H1 (cell line): ENCODE data around the gene BSG. TPM values are rescaled to one million over a fixed set of nuclear protein-coding genes. Genes with fewer than 3 reads are reported as not detected.
A peak's percentile ranks its signal among the peaks of the same experiment; 100 is the strongest.

Experiments used
- CTCF ChIA-PET: fragments of 300-600 bp; sonication (Branson Sonifier 250); formaldehyde crosslinking; loops from one replicate; lab custom pipeline; 2021; ENCODE audit not compliant: partially characterized antibody; lab: Charles Lee
- POLR2A ChIA-PET: fragments of 300-600 bp; sonication (Branson Sonifier 250); formaldehyde crosslinking; loops from one replicate; lab custom pipeline; 2021; ENCODE audit warnings: inconsistent platforms; ENCODE audit not compliant: partially characterized antibody; lab: Charles Lee
- DNase-seq, 2 experiments: peaks; one replicate each; pipeline versions ENCODE4 v3.0.0 to v3.0.0-alpha.2; 2010 to 2022; ENCODE audit warnings: low spot score in 2 of 2, low read depth in 1 of 2, mixed read lengths in 1 of 2
- FAIRE-seq: peaks from 2 replicates; lab custom pipeline; 2011; peaks lifted over from hg19 to GRCh38; lab: Jason Lieb, UNC
- H2AFZ ChIP-seq: 2 replicates; pipeline ENCODE4 v1.8.1; 2012; ENCODE audit warnings: low read length, inconsistent platforms
- H2AK5ac ChIP-seq: 2 replicates; pipeline ENCODE4 v1.6.1; 2013; ENCODE audit warnings: low read depth, low read length
- H2BK120ac ChIP-seq: replicated peaks from 2 replicates; pipeline ENCODE3; 2013; ENCODE audit warnings: low read depth, low read length, inconsistent platforms
- H2BK12ac ChIP-seq: 2 replicates; pipeline ENCODE4 v1.6.1; 2013; ENCODE audit warnings: low read depth, low read length
- H2BK15ac ChIP-seq: 2 replicates; pipeline ENCODE4 v1.6.1; 2013; ENCODE audit warnings: low read length
- H2BK20ac ChIP-seq: 2 replicates; pipeline ENCODE4 v1.6.1; 2013; ENCODE audit warnings: low read length
- H2BK5ac ChIP-seq: 2 replicates; pipeline ENCODE4 v1.6.1; 2013; ENCODE audit warnings: low read depth, low read length
- H3K14ac ChIP-seq: 2 replicates; pipeline ENCODE4 v1.6.1; 2013; ENCODE audit warnings: inconsistent platforms; ENCODE audit not compliant: insufficient read length
- H3K18ac ChIP-seq: 2 replicates; pipeline ENCODE4 v1.6.1; 2013; ENCODE audit warnings: low read length; ENCODE audit errors: extremely low read depth
- H3K23ac ChIP-seq: 2 replicates; pipeline ENCODE4 v1.6.1; 2013; ENCODE audit warnings: inconsistent platforms; ENCODE audit not compliant: insufficient read length
- H3K23me2 ChIP-seq: 2 replicates; pipeline ENCODE4 v1.6.1; 2013; ENCODE audit warnings: low read depth, low read length
- H3K27ac ChIP-seq: 2 replicates; pipeline ENCODE4 v1.6.1; 2011; ENCODE audit warnings: low read depth, low read length, inconsistent platforms
- H3K27me3 ChIP-seq, 4 experiments: replicated peaks in 1 of 4; 1 replicate in 1 of 4; 2 replicates in 3 of 4; pipeline versions ENCODE4 v1.6.1 to v1.8.1; 2011 to 2013; ENCODE audit warnings: low read length in 3 of 4, mild to moderate bottlenecking in 3 of 4, inconsistent platforms in 2 of 4, mixed read lengths in 2 of 4, moderate library complexity in 1 of 4; ENCODE audit not compliant: control insufficient read depth in 3 of 4, insufficient read depth in 3 of 4; ENCODE audit errors: extremely low read depth in 1 of 4
- H3K36me3 ChIP-seq, 4 experiments: 2 replicates each; pipeline versions ENCODE4 v1.6.1 to v1.8.1; 2011 to 2013; ENCODE audit warnings: mild to moderate bottlenecking in 4 of 4, low read length in 3 of 4, moderate library complexity in 2 of 4, control low read depth in 1 of 4, inconsistent platforms in 1 of 4; ENCODE audit not compliant: insufficient read depth in 4 of 4, control insufficient read depth in 2 of 4
- H3K4ac ChIP-seq: replicated peaks from 2 replicates; pipeline ENCODE3; 2013; ENCODE audit warnings: low read length, low read depth, mixed read lengths, inconsistent platforms; ENCODE audit not compliant: insufficient read length
- H3K4me1 ChIP-seq, 4 experiments: replicated peaks in 1 of 4; 1 replicate in 1 of 4; 2 replicates in 3 of 4; pipeline versions ENCODE4 v1.6.1 to v1.8.1; 2011 to 2013; ENCODE audit warnings: low read length in 3 of 4, inconsistent platforms in 2 of 4, mixed read lengths in 1 of 4; ENCODE audit not compliant: insufficient read depth in 4 of 4, control insufficient read depth in 3 of 4
- H3K4me2 ChIP-seq, 2 experiments: 2 replicates each; pipeline versions ENCODE4 v1.6.1 to v1.8.1; 2011 to 2013; ENCODE audit warnings: low read depth in 2 of 2, low read length in 2 of 2, control low read depth in 1 of 2, inconsistent platforms in 1 of 2, mild to moderate bottlenecking in 1 of 2; ENCODE audit not compliant: insufficient read depth in 1 of 2
- H3K4me3 ChIP-seq, 4 experiments: fragments of 200-600, 300-600 bp in 1 of 4; sonication (generic), shearing (Covaris generic), sonication (Bioruptor Twin) in 1 of 4; 2 replicates each; pipeline versions ENCODE4 v1.5.1 to v1.8.1; 2011 to 2016; ENCODE audit warnings: low read length in 4 of 4, low read depth in 3 of 4, control low read depth in 2 of 4, inconsistent platforms in 2 of 4, mild to moderate bottlenecking in 2 of 4, mixed read lengths in 1 of 4, moderate library complexity in 1 of 4; ENCODE audit not compliant: insufficient read depth in 2 of 4; ENCODE audit errors: extremely low read depth in 1 of 4
- H3K56ac ChIP-seq: replicated peaks from 2 replicates; pipeline ENCODE3; 2013; ENCODE audit warnings: low read depth, mild to moderate bottlenecking, mixed read lengths, low read length, inconsistent platforms; ENCODE audit not compliant: insufficient read length
- H3K79me1 ChIP-seq: 2 replicates; pipeline ENCODE4 v1.6.1; 2013; ENCODE audit warnings: low read depth, low read length, control low read depth
- H3K79me2 ChIP-seq, 2 experiments: 2 replicates each; pipeline versions ENCODE4 v1.6.1 to v1.8.1; 2012 to 2013; ENCODE audit warnings: low read length in 2 of 2, mild to moderate bottlenecking in 2 of 2, inconsistent platforms in 1 of 2; ENCODE audit not compliant: insufficient read depth in 2 of 2, control insufficient read depth in 1 of 2
- H3K9ac ChIP-seq, 4 experiments: replicated peaks in 1 of 4; 1 replicate in 1 of 4; 2 replicates in 3 of 4; pipeline versions ENCODE4 v1.6.1 to v1.8.1; 2011 to 2013; ENCODE audit warnings: low read depth in 3 of 4, low read length in 3 of 4, control low read depth in 2 of 4, mild to moderate bottlenecking in 2 of 4, moderate library complexity in 2 of 4, inconsistent platforms in 1 of 4; ENCODE audit errors: extremely low read depth in 1 of 4
- H3K9me3 ChIP-seq, 2 experiments: 2 replicates each; pipeline versions ENCODE4 v1.6.1 to v1.8.1; 2012 to 2013; ENCODE audit warnings: mild to moderate bottlenecking in 2 of 2, moderate library complexity in 2 of 2, control low read depth in 1 of 2, inconsistent platforms in 1 of 2, low read depth in 1 of 2, low read length in 1 of 2, mixed read lengths in 1 of 2; ENCODE audit not compliant: insufficient read depth in 2 of 2
- H4K20me1 ChIP-seq, 2 experiments: replicated peaks in 1 of 2; 2 replicates each; pipeline versions ENCODE3 to v1.8.1; 2011 to 2013; ENCODE audit warnings: inconsistent platforms in 2 of 2, low read length in 2 of 2, mild to moderate bottlenecking in 1 of 2; ENCODE audit not compliant: insufficient read depth in 2 of 2, control insufficient read depth in 1 of 2
- H4K5ac ChIP-seq: 2 replicates; pipeline ENCODE4 v1.6.1; 2013; ENCODE audit warnings: low read length, low read depth, mixed read lengths, inconsistent platforms; ENCODE audit not compliant: insufficient read length
- H4K8ac ChIP-seq: 2 replicates; pipeline ENCODE4 v1.8.0; 2013; ENCODE audit warnings: mild to moderate bottlenecking, moderate library complexity, low read length, inconsistent platforms; ENCODE audit not compliant: insufficient read depth; ENCODE audit errors: extremely low read depth
- H4K91ac ChIP-seq: replicated peaks from 2 replicates; pipeline ENCODE3; 2013; ENCODE audit warnings: low read length, mixed read lengths, inconsistent platforms; ENCODE audit not compliant: insufficient read length
- ATF3 ChIP-seq: IDR thresholded peaks from 2 replicates; pipeline ENCODE4 v1.6.1; 2011; ENCODE audit warnings: low read depth, mild to moderate bottlenecking, low read length; ENCODE audit not compliant: insufficient read depth
- CBX8 ChIP-seq: fragments of 300-800, 300-1000 bp; sonication (generic); IDR thresholded peaks from 2 replicates; pipeline ENCODE4 v1.7.1; 2016; ENCODE audit warnings: low read depth, low read length, borderline replicate concordance
- GTF2F1 ChIP-seq: IDR thresholded peaks from 2 replicates; pipeline ENCODE4 v1.6.1; 2012; ENCODE audit warnings: low read depth, low read length, improper control_type of control experiment, borderline replicate concordance
- KDM4A ChIP-seq: IDR thresholded peaks from one replicate; pipeline ENCODE4 v1.7.1; 2012; ENCODE audit warnings: low read depth, mild to moderate bottlenecking, moderate library complexity, low read length, inconsistent platforms; ENCODE audit not compliant: severe bottlenecking
- PHF8 ChIP-seq: fragments of 200-600 bp; sonication (generic); conservative IDR thresholded peaks from 2 replicates; pipeline ENCODE4 v1.7.1; 2012; ENCODE audit warnings: low read depth, mild to moderate bottlenecking, inconsistent platforms, low read length, moderate library complexity
- POLR2A ChIP-seq, 2 experiments: IDR thresholded peaks; 1 replicate in 1 of 2; 2 replicates in 1 of 2; pipeline ENCODE4 v1.6.1; 2011; ENCODE audit warnings: low read depth in 2 of 2, low read length in 2 of 2, mild to moderate bottlenecking in 2 of 2; ENCODE audit errors: control extremely low read depth in 1 of 2
- SP1 ChIP-seq: IDR thresholded peaks from 2 replicates; pipeline ENCODE4 v1.6.1; 2011; ENCODE audit warnings: low read depth, low read length
- WGBS, 2 experiments: shearing (Covaris generic) in 1 of 2; methylation state at CpG; one replicate each; pipeline versions ENCODE4 v1.1.6 to v1.1.7; 2013 to 2015; ENCODE audit warnings: low lambda C conversion rate in 2 of 2, mixed read lengths in 2 of 2, inconsistent platforms in 1 of 2, low coverage in 1 of 2, missing lambda C conversion rate in 1 of 2; ENCODE audit not compliant: insufficient replicate concordance in 2 of 2, insufficient coverage in 1 of 2, insufficient read length in 1 of 2; ENCODE audit errors: extremely low coverage in 1 of 2, missing lambda C conversion rate in 1 of 2; 5-methylcytosine and 5-hydroxymethylcytosine counted together
- polyA plus RNA-seq, 7 experiments: library from polyadenylated mRNA; depleted of rRNA in 3 of 7; stranded (reverse) in 5 of 7; unstranded in 2 of 7; fragments of >200 nt in 5 of 7; fragments of 200-250 nt in 2 of 7; gene quantifications; 1 replicate in 5 of 7; 2 replicates in 1 of 7; 4 replicates in 1 of 7; pipeline versions ENCODE4 v1.2.1 to v1.2.3, GENCODE V29; 2011 to 2013; ENCODE audit warnings: missing spikeins in 2 of 7, mixed read lengths in 2 of 7
- total RNA-seq: library from RNA; stranded (reverse); fragmentation: NEBNext Ultra II Directional; extraction: Animal tissue kit (Norgen Biotek cat#: 25700); gene quantifications from 2 replicates; pipeline ENCODE4 v1.2.1, GENCODE V29; 2021

The BSG gene
- total and polyA plus RNA-seq, 2 of the 8 experiments (the other 6 are each of a cell fraction or from before 2014, with no cell fraction given), result 726 to 1,055 TPM

- peaks cover 0 to 5% of the 10 kb centered on the region in 2 experiments; a peak in 1 of 4 replicates for H3K9me3 ChIP-seq
- peak overlapping the region; percentile 88 for H4K8ac ChIP-seq
- H2AFZ ChIP-seq, result peak overlapping the region; percentile 10; the same call in 1 of the 2 replicates
- H3K4me1 ChIP-seq, result peaks cover 0 to 18% (median 11%) of the 10 kb centered on the region in 4 experiments; a peak in 5 of 7 replicates
- H3K18ac ChIP-seq, result peak overlapping the region; percentile 85
- H4K5ac ChIP-seq, result peak overlapping the region; percentile 75
- H2BK12ac ChIP-seq, result peak overlapping the region; percentile 86
- H3K27me3 ChIP-seq, result peaks cover 0 to 3% (median 0%) of the 10 kb centered on the region in 4 experiments; a peak in 1 of 7 replicates
- peaks cover 11% of the 10 kb centered on the region; the same call in 1 of the 2 replicates for H3K23me2 ChIP-seq
- H3K79me1 ChIP-seq, result 0 out of 2 replicates have a peak, but pooled peaks cover 2% of the 10 kb centered on the region
- H3K4me3 ChIP-seq, result peak overlapping the region; percentile 43 to 96 (median 76)
- H2BK15ac ChIP-seq, result peak overlapping the region; percentile 49; the same call in 1 of the 2 replicates
- peak overlapping the region; percentile 35 to 90 (median 76) for H3K9ac ChIP-seq
- H2BK5ac ChIP-seq, result peak overlapping the region; percentile 96
- H3K23ac ChIP-seq, result no peak overlapping the region
- H2AK5ac ChIP-seq, result no peak overlapping the region
- peaks cover 0 to 3% (median 0%) of the 10 kb centered on the region in 4 experiments; a peak in 3 of 8 replicates for H3K36me3 ChIP-seq
- H2BK120ac ChIP-seq, result peak overlapping the region; percentile 96
- no peak for DNase-seq
- peak overlapping the region; percentile 64; the same call in 1 of the 2 replicates for H3K27ac ChIP-seq
- H3K4ac ChIP-seq, result peak overlapping the region; percentile 71
- H3K4me2 ChIP-seq, result peak overlapping the region; percentile 86 to 99
- no peak overlapping the region for H3K14ac ChIP-seq
- H2BK20ac ChIP-seq, result no peak overlapping the region
- peaks cover 34 to 42% of the 10 kb centered on the region in 2 experiments; a peak in 3 of 4 replicates for H3K79me2 ChIP-seq
- peak overlapping the region; percentile 99 for H4K91ac ChIP-seq
- CTCF ChIA-PET, result interaction anchor here (0.7 kb wide), 1 partner anchor 17 kb away, joined by 3 read pairs; no protein-coding TSS in a partner anchor
- 3% methylated on average over 14 of the region's 14 CpGs; no CpG with 5 or more reads in 1 of the 2 experiments for WGBS, 2 experiments
- FAIRE-seq, result no peak
- peak overlapping the region; percentile 86 for H3K56ac ChIP-seq
- peaks cover 13 to 18% of the 10 kb centered on the region in 2 experiments for H4K20me1 ChIP-seq
- POLR2A ChIA-PET, result interaction anchor here (0.6 to 2.4 kb wide), 35 partner anchors 9 to 227 kb away, joined by 3 to 17 read pairs (median 4); partner anchors contain the start of gene CDC34
- TF ChIP-seq PHF8, result 0 out of 2 replicates have a peak, but pooled peaks have one; percentile 18
- TF ChIP-seq SP1, result no peak
- no peak for TF ChIP-seq GTF2F1
- TF ChIP-seq ATF3, result no peak
- peak; percentile 2 for TF ChIP-seq KDM4A
- no peak for TF ChIP-seq POLR2A (IDR thresholded peaks at IDR 0.05; ENCODE audit: control extremely low read depth in 1 of 2, low read depth in 2 of 2, low read length in 2 of 2)
- no peak for TF ChIP-seq CBX8
Observed at GRCh38 chr19:571566-571974, 826 bp upstream of the BSG start.
